ENCODE measurements around the gene NEDD4L. TPM values are rescaled to one million over a fixed set of nuclear protein-coding genes. Genes with fewer than 3 reads are reported as not detected.

NEDD4L gene
- total and polyA plus RNA-seq, 4 donors = 40.2 to 308 (median 148) TPM

GRCh38 chr18:58139459-58140386 is 95.7 kb downstream of the NEDD4L start:
- peaks cover 0 to 3% (median 0%) of the 10 kb centered on the region in 4 donors for H3K9me3 ChIP-seq (ENCODE audit: control insufficient read depth in 4 of 4, insufficient read depth in 3 of 4, low read length in 3 of 4)
- no peaks in the 10 kb centered on the region for H3K27me3 ChIP-seq (ENCODE audit: control insufficient read depth in 3 of 3, insufficient read depth in 3 of 3, low read length in 2 of 3)
- 61 to 67% methylated on average over 8 of the region's 8 CpGs for WGBS, 2 donors
- no peaks in the 10 kb centered on the region for H3K36me3 ChIP-seq (ENCODE audit: control insufficient read depth in 4 of 4, insufficient read depth in 4 of 4, low read length in 4 of 4)
- ATAC-seq (ENCODE audit: insufficient read depth, low FRiP score) (no peak), DNase-seq (peak in 2 of 3 donors; percentile 53 to 68)
- TF ChIP-seq CTCF (IDR thresholded peaks at IDR 0.05; ENCODE audit: control extremely low read depth, extremely low read depth) = no peak
- H3K27ac ChIP-seq (ENCODE audit: low read depth in 1 of 2, low read length in 1 of 2) = peak overlapping the region in 1 of 2 donors; percentile 5
- no peak overlapping the region for H3K9ac ChIP-seq (ENCODE audit: insufficient read depth in 1 of 2, low read length in 2 of 2)
- peaks cover 0 to 66% (median 21%) of the 10 kb centered on the region in 5 donors for H3K4me1 ChIP-seq (ENCODE audit: control insufficient read depth in 5 of 5, insufficient read depth in 5 of 5, low read length in 5 of 5)
- no peak overlapping the region for H3K4me3 ChIP-seq

- TF ChIP-seq CTCF (IDR thresholded peaks at IDR 0.05; ENCODE audit: control extremely low read depth, extremely low read depth) = no peak
- H3K36me3 ChIP-seq (ENCODE audit: control insufficient read depth in 4 of 4, insufficient read depth in 4 of 4, low read length in 4 of 4) = no peaks in the 10 kb centered on the region
- no peak overlapping the region for H3K27ac ChIP-seq (ENCODE audit: low read depth in 1 of 2, low read length in 1 of 2)
- ATAC-seq (ENCODE audit: insufficient read depth, low FRiP score) = no peak
- no peaks in the 10 kb centered on the region for H3K27me3 ChIP-seq (ENCODE audit: control insufficient read depth in 3 of 3, insufficient read depth in 3 of 3, low read length in 2 of 3)
- peak; percentile 35 to 65 (median 61) for DNase-seq
- no peak overlapping the region for H3K4me3 ChIP-seq
- H3K9me3 ChIP-seq (ENCODE audit: control insufficient read depth in 4 of 4, insufficient read depth in 3 of 4, low read length in 3 of 4) = peaks cover 0 to 3% (median 0%) of the 10 kb centered on the region in 4 donors
- H3K4me1 ChIP-seq (ENCODE audit: control insufficient read depth in 5 of 5, insufficient read depth in 5 of 5, low read length in 5 of 5) = peaks cover 0 to 60% (median 21%) of the 10 kb centered on the region in 5 donors
- WGBS, 2 donors = 73 to 81% methylated on average over 12 of the region's 12 CpGs
- H3K9ac ChIP-seq (ENCODE audit: insufficient read depth in 1 of 2, low read length in 2 of 2) = no peak overlapping the region
These were observed 96.6 kb downstream of the NEDD4L start for GRCh38 chr18:58140387-58141325.

GRCh38 chr18:58143386-58143785 is 99.4 kb downstream of the NEDD4L start:
- H3K36me3 ChIP-seq (ENCODE audit: control insufficient read depth in 4 of 4, insufficient read depth in 4 of 4, low read length in 4 of 4) = no peaks in the 10 kb centered on the region
- ATAC-seq (ENCODE audit: insufficient read depth, low FRiP score) = no peak
- no peaks in the 10 kb centered on the region for H3K27me3 ChIP-seq (ENCODE audit: control insufficient read depth in 3 of 3, insufficient read depth in 3 of 3, low read length in 2 of 3)
- peak overlapping the region in 1 of 2 donors; percentile 82 for H3K27ac ChIP-seq (ENCODE audit: low read depth in 1 of 2, low read length in 1 of 2)
- peak overlapping the region in 1 of 2 donors; percentile 64 for H3K9ac ChIP-seq (ENCODE audit: insufficient read depth in 1 of 2, low read length in 2 of 2)
- WGBS, 2 donors = 60 to 64% methylated on average over 11 of the region's 11 CpGs
- peak; percentile 92 to 97 (median 96) for DNase-seq
- H3K4me3 ChIP-seq = no peak overlapping the region
- peaks cover 0 to 3% (median 0%) of the 10 kb centered on the region in 4 donors for H3K9me3 ChIP-seq (ENCODE audit: control insufficient read depth in 4 of 4, insufficient read depth in 3 of 4, low read length in 3 of 4)
- H3K4me1 ChIP-seq (ENCODE audit: control insufficient read depth in 5 of 5, insufficient read depth in 5 of 5, low read length in 5 of 5) = peaks cover 0 to 44% (median 16%) of the 10 kb centered on the region in 5 donors
- no peak for TF ChIP-seq CTCF (IDR thresholded peaks at IDR 0.05; ENCODE audit: control extremely low read depth, extremely low read depth)

Data from lung (tissue), 12 donors.